A549 (cell line): ENCODE measurements around the gene KCNQ1OT1.

Experiments
- CEBPB ChIP-seq, 2 experiments: fragments of >200 bp in 1 of 2; sonication (Bioruptor Twin) in 1 of 2; formaldehyde crosslinking in 1 of 2; IDR thresholded peaks; 2 replicates each; pipeline ENCODE4 v1.6.1; 2012 to 2016
- CHD4 ChIP-seq: fragments of 200-600 bp; sonication (generic); IDR thresholded peaks from 2 replicates; pipeline ENCODE4 v1.6.1; 2016; ENCODE audit warnings: antibody characterized with exemption, mild to moderate bottlenecking, borderline replicate concordance
- E2F6 ChIP-seq: IDR thresholded peaks from 2 replicates; pipeline ENCODE4 v1.6.1; 2012; ENCODE audit warnings: low read depth, borderline replicate concordance
- EP300 ChIP-seq, 2 experiments: fragments of >200 bp; sonication (Bioruptor Twin); formaldehyde crosslinking; IDR thresholded peaks; 2 replicates in 1 of 2; 3 replicates in 1 of 2; pipeline ENCODE4 v1.6.1; 2016 to 2017
- HDAC2 ChIP-seq: fragments of 200-600 bp; sonication (generic); IDR thresholded peaks from 2 replicates; pipeline ENCODE4 v1.6.1; 2016
- HOXA7 ChIP-seq: fragments of 250-450 bp; sonication (Bioruptor Pico); IDR thresholded peaks from 2 replicates; pipeline ENCODE4 v1.5.0; 2020; ENCODE audit warnings: mild to moderate bottlenecking, moderate library complexity
- MAX ChIP-seq: IDR thresholded peaks from 2 replicates; pipeline ENCODE4 v1.6.1; 2012
- MAZ ChIP-seq: fragments of 150-350 bp; IDR thresholded peaks from 2 replicates; pipeline ENCODE4 v1.6.1; 2014; ENCODE audit warnings: antibody characterized with exemption, low read depth, low read length, borderline replicate concordance
- MYC ChIP-seq: IDR thresholded peaks from 2 replicates; pipeline ENCODE4 v1.6.1; 2012; ENCODE audit warnings: mild to moderate bottlenecking, inconsistent platforms, low read length, improper control_type of control experiment, borderline replicate concordance
- REST ChIP-seq: fragments of 200-600 bp; sonication (generic); IDR thresholded peaks from 2 replicates; pipeline ENCODE4 v1.6.1; 2016; ENCODE audit warnings: antibody characterized with exemption, mild to moderate bottlenecking, moderate library complexity
- RFX5 ChIP-seq: fragments of 450-650 bp; IDR thresholded peaks from 2 replicates; pipeline ENCODE4 v1.7.1; 2014; ENCODE audit warnings: antibody characterized with exemption, mild to moderate bottlenecking, moderate library complexity
- RNF2 ChIP-seq: fragments of 200-600 bp; sonication (generic); IDR thresholded peaks from 2 replicates; pipeline ENCODE4 v1.6.1; 2016; ENCODE audit warnings: low read depth, mild to moderate bottlenecking, antibody characterized with exemption, moderate library complexity, borderline replicate concordance
- TF ChIP-seq, protein P1 (sequence below): fragments of >200 bp; sonication (Bioruptor Twin); formaldehyde crosslinking; IDR thresholded peaks from 3 replicates; pipeline ENCODE4 v1.5.1; 2016

DNA sequence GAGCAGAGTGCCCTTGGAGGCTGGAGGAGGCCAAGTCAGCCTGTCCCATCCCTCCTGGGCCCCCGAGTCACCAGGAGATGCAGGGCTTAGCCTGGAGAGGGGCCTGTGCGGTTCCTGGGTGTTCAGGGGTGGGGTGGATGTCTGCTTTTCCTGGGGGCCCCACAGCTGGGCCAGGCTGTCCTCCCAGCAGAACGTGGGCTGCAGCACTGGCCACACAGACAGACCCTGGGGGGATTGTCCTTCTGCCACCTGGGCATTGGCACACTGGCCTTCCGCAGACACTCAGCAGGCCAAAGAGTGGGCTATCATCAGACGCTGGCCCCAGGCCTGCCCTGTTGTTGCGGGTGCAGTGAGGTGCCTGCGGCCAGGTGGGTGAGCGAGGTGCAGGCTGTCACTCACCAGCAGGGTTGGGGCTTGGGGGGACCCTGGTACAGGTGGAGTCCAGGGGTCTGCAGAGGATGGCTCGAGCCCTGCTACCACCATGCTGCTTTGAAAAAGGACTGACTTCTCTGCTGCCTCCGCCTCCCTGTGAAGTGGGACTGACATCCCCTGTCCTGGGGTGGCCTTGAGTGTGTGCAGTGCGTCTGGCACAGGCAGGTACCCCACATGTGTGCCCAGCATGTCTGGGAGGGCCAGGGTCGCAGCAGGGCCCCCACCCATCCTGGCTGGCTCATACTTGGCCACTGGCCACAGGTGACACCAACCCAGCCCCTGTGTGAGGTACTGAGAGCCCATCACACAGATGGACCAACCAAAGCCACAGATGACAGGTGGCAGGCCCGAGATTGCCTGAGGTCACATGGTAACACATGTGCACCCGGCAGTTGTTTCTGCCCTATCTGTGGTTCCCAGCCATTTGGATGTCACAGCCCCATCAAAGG lies 39.0 kb upstream of the KCNQ1OT1 start:
- TF ChIP-seq MAZ (no peak), REST (no peak), CEBPB (IDR thresholded peaks at IDR 0.05) (no peak), HOXA7 (CRISPR knock-in tag) (no peak), MYC (no peak), RNF2 (no peak), CHD4 (no peak), EP300 (IDR thresholded peaks at IDR 0.05) (no peak), E2F6 (no peak), MAX (no peak), HDAC2 (no peak), RFX5 (no peak)
- TF ChIP-seq, protein P1, sequence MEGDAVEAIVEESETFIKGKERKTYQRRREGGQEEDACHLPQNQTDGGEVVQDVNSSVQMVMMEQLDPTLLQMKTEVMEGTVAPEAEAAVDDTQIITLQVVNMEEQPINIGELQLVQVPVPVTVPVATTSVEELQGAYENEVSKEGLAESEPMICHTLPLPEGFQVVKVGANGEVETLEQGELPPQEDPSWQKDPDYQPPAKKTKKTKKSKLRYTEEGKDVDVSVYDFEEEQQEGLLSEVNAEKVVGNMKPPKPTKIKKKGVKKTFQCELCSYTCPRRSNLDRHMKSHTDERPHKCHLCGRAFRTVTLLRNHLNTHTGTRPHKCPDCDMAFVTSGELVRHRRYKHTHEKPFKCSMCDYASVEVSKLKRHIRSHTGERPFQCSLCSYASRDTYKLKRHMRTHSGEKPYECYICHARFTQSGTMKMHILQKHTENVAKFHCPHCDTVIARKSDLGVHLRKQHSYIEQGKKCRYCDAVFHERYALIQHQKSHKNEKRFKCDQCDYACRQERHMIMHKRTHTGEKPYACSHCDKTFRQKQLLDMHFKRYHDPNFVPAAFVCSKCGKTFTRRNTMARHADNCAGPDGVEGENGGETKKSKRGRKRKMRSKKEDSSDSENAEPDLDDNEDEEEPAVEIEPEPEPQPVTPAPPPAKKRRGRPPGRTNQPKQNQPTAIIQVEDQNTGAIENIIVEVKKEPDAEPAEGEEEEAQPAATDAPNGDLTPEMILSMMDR = no peak
